HG02884 (cell line): ENCODE data around the gene TRAK1.
A peak's percentile ranks its signal among the peaks of the same experiment; 100 is the strongest.

Experiments used
- ATAC-seq: cut with Tn5 transposase; IDR thresholded peaks from one replicate; pipeline ENCODE4 v1.9.1; 2021; ENCODE audit warnings: mild to moderate bottlenecking, moderate library complexity; ENCODE audit not compliant: unreplicated experiment

Gene TRAK1

DNA sequence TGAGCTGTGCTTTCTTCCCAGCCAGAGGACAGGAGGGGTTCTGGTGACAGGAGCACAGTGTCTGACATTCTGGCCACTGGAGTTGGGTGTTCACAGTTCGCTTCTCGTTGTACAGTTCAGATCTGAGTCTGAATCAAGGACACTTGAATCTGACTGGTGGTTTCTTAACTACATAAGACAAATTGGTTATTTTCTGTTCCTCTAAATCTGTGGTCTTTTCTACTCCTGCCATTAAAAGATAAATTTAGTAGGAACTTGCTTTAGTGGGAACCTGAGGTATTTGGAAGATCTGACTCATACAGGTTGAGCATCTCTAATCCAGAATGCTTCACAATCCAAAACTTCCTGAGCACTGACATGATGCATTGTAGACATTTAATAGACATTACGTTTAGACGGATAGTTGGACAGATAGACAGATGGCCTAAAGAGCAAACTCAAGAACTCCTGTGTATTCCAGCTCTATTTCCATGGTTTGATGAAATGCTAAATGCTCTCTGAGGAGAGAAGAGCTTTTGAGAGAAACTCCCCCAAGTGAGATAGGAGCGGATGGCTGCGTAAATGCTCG, 103.9 kb downstream of the TRAK1 start:
- ATAC-seq: no peak

DNA sequence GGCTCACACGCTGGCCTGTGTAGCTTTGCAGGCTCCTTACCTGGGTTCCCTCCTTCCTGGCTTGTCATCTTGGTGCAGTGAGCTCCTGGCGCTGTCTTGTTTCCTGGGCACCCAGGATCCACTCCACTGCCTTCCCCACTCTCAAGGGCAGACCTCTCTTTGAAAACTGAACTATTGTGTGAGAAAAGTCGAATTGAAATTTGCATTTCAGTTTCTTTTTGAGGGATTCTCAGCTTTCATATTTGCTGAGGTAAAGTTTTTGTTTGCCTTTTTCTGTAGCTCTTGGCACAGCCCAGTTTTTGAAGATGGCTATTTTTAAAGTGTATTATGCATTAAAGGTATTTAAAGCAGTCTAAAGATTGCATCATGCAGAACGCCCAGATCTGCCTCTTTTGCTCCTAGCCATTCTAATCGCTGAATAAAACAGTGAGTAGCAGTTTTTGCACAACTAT, 104.7 kb downstream of the TRAK1 start:
- peak; percentile 65 for ATAC-seq

DNA sequence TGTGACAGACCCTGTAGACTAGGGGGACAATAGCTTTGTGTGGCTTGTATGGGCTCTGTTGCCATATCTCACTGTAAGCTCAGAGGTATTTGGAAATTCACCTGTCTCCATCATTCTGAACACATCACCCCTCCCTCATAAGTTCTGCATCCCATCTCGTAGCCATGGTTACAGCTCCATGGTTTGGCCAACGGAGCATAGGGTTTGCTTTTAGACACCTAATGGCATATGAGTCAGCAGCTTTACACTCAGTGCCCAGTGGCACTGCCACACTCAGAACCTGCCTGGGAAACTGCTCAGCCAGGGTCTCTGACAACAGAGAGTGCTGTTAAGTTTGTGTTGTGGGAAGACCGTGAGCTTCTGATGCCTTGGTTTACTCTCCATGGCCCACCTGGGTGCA, 107.6 kb downstream of the TRAK1 start:
- no peak for ATAC-seq

GRCh38 chr3:42202217-42202865, 111.2 kb downstream of the TRAK1 start:
- no peak for ATAC-seq

DNA sequence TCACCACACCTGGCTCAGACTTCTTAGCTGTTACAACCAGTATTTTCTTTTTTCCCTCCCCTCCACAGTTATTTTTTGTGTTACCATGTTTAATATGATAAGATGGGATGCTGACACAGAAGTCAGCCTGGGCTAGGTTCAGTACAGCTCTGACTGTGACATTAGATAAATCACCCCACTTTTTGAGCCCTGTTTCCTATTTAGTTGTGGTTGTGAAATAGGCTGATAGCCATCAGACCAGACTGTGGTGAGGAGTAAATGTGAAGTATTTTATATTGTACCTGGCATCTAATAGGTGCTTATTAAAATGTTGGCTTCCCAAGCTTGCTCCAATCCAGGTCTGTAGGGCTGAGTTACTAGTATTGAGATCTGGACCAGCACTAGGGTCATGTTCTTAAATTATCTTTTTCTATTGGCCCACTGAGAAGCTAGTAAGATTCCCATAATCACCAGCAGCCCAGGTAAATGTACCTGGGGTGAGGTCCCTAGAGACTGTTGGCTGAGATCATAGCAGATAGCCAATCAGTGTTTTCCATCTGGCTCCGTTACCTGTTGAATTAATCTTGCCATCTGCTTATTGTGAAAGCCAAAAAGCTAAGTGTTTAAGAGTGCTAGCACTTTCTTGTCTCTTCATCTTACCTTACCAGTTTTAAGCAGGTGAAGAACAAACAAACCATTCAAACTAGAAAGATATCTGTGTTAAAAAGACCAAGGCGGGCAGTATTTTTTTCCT, 113.9 kb downstream of the TRAK1 start:
- no peak for ATAC-seq

- ATAC-seq: peak; percentile 90
Observed at GRCh38 chr3:42205800-42206514, 114.8 kb downstream of the TRAK1 start.

GRCh38 chr3:42209917-42210316, 118.8 kb downstream of the TRAK1 start:
- no peak for ATAC-seq

DNA sequence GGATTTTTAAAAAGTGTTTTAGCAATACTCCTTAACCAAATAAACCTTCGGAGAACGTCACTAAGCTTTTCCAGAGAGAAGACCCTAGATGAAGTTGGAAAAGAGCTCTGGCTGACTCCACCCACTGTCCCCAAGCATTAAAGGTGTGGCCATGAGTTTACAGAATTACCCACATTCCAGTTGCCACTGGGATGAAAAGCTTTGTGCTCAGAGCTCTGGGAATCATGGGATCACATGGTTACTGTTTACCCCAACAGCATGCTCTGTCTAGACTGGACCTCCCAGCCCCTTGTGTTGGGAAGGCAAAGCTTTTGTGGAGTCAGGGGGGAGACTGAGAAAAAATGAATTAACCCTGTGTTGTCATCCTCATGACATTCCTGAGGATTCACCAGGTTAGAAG, 119.6 kb downstream of the TRAK1 start:
- ATAC-seq: no peak

GRCh38 chr3:42213417-42213816, 122.3 kb downstream of the TRAK1 start:
- no peak for ATAC-seq

- ATAC-seq: no peak
Observed at GRCh38 chr3:42214064-42214463, 122.9 kb downstream of the TRAK1 start.

GRCh38 chr3:42214565-42215283, 123.6 kb downstream of the TRAK1 start:
- no peak for ATAC-seq

DNA sequence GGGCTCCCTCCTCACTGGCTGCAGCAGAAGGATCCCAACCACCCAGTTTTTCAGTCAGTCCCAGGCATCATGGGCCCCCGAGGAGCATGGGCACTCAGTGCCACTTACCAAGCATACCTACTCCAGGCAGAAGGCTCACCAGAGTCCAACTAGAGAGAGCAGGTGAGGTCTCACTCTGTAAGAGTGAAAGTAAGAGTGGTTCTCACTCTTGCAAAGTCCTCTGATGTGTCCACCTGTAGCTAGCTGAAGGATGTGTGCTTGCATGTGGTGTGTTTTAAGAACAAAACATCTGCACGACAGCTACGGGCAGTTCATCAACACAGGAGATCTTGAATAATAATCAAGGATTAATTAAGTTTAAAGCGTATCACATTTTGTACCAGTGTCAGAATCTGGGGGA, 125.1 kb downstream of the TRAK1 start:
- ATAC-seq: peak; percentile 77

DNA sequence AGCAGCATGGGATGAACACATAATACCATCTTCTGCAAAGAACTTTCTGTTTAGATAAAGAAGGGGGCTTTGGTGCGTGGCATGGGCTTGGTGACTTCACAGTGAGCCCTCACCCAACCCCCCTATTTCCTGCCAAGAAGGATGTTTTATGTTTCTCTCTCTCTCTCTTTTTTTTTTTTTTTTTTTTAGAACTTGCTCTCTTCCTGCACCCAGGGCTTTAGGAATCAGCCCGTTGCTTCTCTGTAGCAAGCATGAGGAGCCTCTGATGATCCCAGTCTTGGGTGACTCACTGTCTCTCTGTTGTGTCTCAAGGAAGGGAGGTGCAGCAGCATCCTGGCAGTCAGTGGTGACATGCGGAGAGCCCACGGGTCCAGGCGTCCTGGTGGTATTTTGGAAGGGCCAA, 125.8 kb downstream of the TRAK1 start:
- ATAC-seq: no peak

GRCh38 chr3:42220436-42221121, 129.4 kb downstream of the TRAK1 start:
- no peak for ATAC-seq

- no peak for ATAC-seq
Observed at GRCh38 chr3:42222942-42223693, 132.0 kb downstream of the TRAK1 start.

DNA sequence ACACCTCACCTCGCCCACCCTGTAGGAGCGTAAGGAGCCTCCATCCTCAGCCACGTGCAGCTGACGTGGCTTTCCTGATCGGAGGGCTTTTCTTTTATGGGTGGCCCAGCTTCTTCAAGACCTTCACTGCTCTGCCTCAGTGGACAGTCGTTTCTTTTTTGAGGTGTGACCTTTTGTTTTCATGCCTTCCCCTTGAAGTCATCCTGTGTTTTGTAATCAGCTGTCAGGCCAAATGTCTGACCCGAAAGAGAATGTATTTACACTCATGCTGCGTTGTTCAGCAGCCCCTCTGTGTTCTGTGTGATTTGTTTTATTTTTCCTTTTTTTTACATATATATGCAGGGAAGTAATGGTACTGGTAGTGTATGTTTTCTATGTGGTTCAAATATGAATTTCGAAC, 133.0 kb downstream of the TRAK1 start:
- ATAC-seq: no peak

- no peak for ATAC-seq
Observed at GRCh38 chr3:42224658-42225421, 133.7 kb downstream of the TRAK1 start.

DNA sequence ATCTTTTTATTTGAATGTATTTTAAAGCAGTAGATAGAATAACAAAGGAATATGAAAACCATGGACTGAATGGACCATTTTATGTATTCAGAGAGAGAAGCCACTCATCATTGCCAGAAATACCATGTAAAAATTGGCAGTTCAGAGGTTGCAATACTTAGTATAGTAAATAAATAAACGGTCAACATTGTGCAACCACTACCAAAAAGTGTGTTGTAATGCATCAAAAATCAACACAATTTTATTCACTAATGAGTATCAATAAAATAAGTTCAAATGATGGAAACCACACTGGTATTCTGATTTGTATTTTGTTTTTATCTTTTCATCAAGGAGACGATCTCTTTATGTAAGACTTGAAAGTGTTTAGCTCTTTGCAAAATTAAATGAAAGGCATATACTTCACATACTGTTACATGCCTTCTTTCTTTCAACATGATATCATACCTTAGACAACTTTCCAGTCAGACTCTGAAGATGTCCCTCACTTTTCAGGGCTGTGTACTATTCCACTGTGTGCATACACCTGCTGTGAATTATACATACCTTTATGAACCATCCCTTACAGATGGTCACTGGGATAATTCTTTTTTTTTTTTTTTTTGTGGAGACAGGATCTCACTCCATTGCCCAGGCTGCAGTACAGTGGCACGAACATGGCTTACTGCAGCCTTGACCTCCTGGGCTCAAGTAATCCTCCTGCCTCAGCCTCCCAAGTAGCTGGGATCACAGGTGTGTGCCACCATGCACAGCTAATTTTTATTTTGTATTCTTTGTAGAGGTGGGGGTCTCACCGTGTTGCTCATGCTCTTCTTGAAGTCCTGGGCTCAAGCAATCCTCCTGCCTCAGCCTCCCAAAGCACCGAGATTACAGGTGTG, 134.6 kb downstream of the TRAK1 start:
- no peak for ATAC-seq
